Left colon (tissue), 2 donors: ENCODE measurements around the gene CHST13. TPM values are rescaled to one million over a fixed set of nuclear protein-coding genes. Genes with fewer than 3 reads are reported as not detected.

Experiments used
- ATAC-seq: fragments of 200-7000 bp; cut with Tn5 transposase; one replicate; pipeline ENCODE4 v1.9.1; 2020; ENCODE audit warnings: mild to moderate bottlenecking, moderate library complexity
- DNase-seq, 2 donors: peaks; one replicate each; pipeline ENCODE4 v3.0.0-alpha.2; 2020
- intact Hi-C, 2 donors: fragments of 100-400 bp; cut with DNase I in 1 of 2; cut with micrococcal nuclease in 1 of 2; formaldehyde crosslinking; loops; one replicate each; pipeline versions ENCODE4 v1.11.2 to v1.14.0; 2022; cut with DNase I, micrococcal nuclease
- total RNA-seq, 2 donors: library from RNA; stranded (reverse); fragmentation: NEBNext Ultra II Directional; extraction: Animal tissue kit (Norgen Biotek cat#: 25700); gene quantifications; one replicate each; pipeline ENCODE4 v1.2.1, GENCODE V29; 2021
- donor health status: DM: no; HTN: no; CAD: no.
- donor health status: DM: yes; HTN: yes; CAD: no.

Gene CHST13
- total RNA-seq, 2 donors from 2014 or later, result 1.8 to 4.3 TPM

DNA sequence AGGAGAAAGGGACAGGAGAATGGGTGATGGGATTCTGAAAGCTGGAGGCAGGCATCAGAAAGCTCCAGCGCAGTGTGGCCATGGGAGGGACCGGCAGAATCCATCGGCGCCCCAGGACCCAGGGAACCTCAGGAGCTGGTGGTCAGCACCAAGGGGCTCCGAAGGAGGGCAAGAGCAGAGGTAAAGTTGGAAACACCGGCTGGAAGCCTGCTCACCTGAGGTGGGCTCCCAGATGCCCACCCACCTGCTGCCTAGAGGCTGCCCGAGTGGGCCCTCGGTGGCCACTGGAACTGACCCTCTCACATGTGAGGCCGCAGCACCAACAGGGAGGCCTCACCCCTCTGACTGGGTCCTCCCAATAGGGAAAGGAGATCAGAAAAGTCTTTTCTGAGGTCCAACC is 38.0 kb upstream of the CHST13 start:
- no peak for DNase-seq
- intact Hi-C loops, result no loop called here
- no peak for ATAC-seq

DNA sequence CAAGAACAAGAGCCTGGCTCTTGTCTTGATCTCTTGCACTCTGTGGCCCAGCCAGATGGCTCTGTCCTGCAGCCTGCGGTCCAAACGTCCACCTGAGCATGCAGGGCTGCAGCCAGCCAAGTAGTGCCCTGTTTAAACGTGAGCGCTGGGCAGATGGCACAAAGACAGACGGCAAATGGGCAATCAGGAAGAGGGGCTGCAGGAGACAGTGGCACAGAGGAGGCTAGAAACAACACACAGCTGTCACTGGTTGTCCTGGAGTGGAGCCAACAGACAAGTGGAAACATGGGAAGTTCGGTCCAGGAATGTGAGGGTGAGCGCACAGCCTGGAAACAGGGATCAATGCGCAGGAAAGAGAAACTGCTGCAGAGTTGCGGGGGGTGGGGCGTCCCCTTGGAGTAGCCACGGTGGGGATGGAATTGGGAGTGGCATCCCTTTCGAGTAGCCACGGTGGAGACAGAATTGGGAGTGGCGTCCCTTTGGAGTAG is 37.6 kb upstream of the CHST13 start:
- DNase-seq (no peak), ATAC-seq (no peak)
- intact Hi-C loops, result no loop called here

DNA sequence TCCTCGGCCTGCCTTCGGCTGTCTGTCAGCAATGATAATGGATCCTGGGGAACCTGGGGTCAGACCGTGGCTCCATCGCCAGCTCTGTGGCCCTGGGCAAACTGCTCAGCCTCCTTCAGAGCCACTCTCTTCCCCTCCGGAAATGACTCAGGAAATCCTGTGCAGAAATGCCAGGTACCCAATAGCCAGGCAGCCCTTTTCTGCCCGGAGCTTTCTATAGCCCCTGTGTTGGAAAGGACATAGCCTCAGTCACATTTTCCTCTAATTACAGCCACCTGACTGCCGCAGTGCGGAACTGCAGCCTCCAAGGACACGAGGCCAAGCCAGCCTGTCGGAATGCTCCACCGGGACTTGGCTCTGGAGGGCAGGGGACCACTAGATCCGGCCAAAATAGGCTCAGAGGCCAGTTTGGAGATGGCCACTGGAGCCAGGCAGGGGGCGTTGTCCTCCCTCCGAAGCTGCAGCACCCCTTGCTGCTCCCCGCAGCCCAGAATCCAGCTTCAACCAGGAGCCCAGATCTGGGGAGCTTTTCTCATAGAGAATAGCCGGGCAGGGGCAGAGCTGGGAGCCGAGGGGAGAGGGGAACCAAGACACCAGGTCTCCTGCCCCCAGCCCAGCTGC is 36.7 kb upstream of the CHST13 start:
- DNase-seq, result no peak
- intact Hi-C loops, result no loop called here
- ATAC-seq, result no peak

DNA sequence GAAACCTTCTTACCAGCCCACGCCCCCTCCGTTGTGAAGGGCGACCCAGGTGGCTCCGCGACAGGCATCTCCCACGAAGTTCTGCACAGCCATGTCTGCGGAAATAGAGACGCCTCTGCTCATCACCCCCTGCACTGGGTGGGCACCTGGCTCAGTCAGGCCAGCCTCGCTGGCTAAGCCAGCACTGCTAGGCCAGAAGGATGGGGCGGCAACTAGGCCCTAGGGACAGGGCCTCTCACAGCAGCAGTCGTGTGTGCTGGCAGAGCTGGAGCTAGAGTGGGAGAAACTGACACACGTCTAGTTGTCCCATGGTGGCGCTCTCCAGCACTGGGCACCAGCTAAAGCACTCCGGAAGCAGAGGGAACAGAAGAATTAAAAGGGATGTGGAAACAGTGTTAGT is 35.8 kb upstream of the CHST13 start:
- ATAC-seq (no peak), DNase-seq (no peak)
- intact Hi-C loops, result no loop called here

DNA sequence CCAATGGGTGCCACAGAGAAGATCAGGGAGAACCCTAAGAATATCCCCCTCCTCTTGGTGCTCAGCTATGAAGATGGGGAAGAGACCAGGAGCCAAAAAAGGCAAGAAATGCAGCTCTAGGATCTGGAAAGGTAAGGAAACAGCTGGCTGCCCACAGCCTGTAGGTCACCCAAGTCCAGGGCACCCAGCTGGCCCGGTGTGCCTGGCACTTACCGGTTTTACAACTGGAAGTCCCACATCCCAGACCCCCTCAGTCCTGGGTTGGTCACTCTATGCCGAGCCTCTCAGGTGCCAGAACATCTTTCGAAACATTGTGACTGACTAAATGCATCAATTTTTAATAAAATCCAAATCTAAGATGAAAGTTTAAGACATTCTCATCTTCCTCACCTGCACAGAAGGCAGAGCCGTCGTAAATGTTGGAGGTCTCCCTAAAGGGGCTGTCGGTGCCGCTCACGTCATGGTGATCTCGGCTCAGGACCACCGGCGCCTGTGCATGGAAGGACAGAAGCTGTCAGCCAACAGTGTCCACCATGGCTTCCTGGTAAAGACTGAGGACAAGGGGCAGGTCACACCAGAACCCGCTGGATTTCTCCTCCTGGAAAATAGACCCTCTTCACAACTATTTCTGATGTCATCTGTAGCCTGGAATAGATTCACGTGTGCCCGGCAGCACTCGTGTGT is 34.9 kb upstream of the CHST13 start:
- ATAC-seq, result no peak
- intact Hi-C loops, result no loop called here

DNA sequence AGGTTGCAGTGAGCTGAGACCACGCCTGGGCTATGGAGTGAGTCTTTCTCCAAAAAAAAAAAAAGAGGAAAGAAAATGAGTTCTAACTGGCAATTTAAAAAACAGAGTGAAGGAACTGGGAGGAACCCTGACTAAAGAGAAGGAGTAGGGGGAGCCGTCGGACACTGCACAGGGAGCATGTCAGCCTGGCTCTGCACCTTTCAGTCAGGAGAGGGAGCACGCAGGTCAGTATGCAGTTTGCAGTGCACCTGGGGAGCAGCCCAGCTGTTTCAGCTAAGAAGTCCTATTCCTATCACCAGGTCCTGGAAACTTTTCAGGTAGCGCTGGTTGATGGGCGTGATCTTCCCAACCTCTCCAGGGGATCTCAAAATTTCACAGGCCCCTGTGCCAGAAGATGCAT is 33.3 kb upstream of the CHST13 start:
- DNase-seq (no peak), ATAC-seq (no peak)
- intact Hi-C loops, result no loop called here

More for the DNA sequence above, 34.9 kb upstream of the CHST13 start:
- DNase-seq, result no peak

DNA sequence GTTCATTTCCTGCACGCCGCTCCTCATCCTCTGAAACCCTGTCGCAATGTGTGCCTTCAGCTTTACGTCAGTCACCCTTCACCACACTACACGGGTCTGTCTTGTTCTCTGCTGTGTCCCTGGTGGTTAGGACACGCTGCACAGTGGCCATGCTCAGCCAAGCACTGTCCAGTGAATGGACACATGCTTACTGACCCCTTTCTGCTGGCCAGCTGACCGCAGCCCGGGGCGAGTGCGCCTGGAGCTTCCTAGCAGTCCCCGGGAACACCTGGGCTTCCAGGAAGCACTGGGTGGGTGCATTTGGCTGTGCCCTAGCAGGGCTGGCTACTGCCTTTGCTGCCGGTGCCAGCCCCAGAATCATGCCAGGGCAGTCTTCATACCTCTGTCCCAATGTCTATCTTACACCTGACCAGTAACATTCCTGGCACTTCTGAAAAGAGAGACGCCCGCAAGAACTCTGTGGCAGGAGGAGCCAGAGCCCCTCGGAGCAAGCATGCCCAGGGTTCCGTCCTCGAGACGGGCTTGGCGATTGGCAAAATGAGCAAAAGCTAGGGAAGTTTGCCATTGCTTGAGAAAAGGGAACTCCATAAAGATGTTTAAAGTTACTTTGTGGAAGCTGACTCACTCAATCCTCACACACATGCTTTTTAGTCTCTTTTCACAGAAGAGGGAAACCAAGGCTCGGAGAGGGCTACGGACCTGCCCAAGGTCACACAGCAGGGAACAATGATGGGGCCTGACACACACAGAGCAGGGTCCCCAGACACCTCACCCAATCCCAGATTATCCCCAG is 32.5 kb upstream of the CHST13 start:
- DNase-seq (no peak), ATAC-seq (no peak)
- intact Hi-C loops, result no loop called here

DNA sequence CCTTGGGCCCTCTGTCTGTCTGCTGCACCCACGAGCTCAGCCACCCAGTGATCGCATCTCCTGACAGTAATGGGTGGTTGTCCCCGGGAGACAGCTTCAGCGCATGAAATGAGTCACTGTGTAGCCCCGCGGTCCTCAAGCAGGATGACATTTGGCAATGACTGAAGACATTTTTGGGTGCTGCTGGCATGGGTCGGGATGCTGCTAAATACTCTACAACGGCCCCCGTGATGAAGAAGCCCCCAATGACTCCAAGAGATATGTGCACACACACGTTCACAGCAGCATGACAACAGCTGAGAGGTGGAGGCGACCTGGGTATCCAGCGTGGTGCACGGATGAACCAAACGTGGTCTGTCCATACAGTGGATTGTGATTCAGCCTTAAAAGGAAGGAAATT is 30.9 kb upstream of the CHST13 start:
- no peak for DNase-seq
- no peak for ATAC-seq
- intact Hi-C loops, result no loop called here

DNA sequence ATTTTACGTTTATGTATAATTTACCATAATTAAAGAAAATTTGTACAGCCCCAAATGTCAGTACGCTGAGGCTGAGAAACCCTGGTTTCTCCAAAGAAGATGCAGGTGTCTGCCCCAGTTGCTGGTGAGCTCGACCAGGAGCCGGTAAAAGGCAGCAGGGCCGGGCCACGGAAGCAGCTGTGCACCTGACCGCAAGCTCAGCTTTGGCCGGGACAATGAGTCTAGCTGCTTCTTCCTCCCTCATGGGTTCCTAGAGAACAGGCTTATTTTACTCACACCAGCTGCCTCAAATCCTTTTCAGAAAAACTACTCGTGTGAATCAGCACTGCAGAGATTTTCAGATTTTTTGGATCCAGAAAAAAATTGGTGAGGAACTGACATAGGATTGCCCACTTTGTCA is 30.2 kb upstream of the CHST13 start:
- ATAC-seq (no peak), DNase-seq (no peak)
- intact Hi-C loops, result no loop called here

DNA sequence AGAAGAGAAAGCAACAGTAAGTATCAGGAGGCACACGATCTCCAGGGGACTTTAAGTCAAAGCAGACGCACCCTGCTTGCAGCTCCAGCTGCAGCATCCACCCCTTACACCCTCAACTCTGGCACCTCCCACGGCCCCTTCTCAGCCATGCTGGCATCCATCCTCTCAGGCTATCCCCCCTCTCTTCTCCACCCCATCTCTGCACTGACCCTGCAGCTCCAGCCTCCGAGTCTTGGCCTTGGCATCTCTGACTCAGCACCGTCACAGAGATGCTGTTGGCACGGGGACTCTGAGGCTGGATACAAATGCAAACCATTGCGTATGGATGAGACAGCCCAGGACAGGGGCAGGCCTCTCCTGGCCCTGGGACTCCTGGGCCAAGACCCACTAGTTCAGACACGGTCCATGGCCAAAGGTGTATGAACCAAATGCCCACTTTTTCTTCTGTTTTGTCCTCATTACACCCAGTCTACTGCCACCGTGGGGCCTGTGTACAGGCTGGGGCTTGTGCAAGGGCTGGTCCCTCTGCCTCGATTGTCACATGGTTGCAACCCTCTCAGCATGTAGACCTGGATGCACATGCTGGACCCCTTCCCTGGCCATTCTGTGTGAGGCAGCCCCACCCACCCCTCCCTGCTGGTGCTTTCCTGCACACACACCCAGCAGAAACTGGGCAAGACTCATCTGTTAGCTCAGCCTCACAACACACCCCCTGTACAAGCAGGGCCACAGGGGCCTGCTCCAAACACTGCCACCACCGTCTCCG is 29.6 kb upstream of the CHST13 start:
- intact Hi-C loops, result no loop called here
- ATAC-seq (no peak), DNase-seq (no peak)

DNA sequence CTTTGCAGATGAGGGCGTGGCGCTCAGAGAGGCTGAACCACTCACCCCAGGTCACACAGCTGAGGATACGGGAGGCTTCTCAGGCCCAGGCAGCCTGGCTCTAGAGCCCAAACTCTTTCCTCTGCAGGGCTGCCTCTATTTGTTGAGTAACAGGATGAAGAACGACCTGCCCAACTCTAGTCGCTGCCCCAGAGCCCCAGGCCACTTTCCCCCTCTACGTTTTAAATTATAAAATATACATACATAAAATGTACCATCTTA is 29.1 kb upstream of the CHST13 start:
- ATAC-seq (no peak), DNase-seq (no peak)
- intact Hi-C loops, result no loop called here

DNA sequence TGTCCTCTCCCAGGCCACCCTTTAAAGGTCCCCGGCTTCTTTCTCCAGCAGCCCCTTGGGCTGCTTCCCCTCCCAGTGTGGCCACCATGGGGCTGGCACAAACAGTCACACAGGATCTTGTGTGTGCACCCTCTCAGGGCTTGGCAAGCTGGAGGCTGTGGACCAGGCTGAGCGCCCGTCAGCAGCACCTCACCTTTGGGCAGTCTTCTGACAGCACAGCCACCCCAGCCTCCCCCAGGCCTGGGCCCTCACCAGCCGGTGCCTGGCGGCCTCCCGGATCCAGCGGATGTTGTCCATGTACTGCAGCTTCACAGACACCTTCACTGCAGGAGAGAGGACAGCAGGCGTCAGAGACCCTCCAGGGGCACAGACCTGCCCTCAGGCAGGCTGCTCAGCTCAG is 28.2 kb upstream of the CHST13 start:
- no peak for ATAC-seq
- intact Hi-C loops, result no loop called here
- no peak for DNase-seq

DNA sequence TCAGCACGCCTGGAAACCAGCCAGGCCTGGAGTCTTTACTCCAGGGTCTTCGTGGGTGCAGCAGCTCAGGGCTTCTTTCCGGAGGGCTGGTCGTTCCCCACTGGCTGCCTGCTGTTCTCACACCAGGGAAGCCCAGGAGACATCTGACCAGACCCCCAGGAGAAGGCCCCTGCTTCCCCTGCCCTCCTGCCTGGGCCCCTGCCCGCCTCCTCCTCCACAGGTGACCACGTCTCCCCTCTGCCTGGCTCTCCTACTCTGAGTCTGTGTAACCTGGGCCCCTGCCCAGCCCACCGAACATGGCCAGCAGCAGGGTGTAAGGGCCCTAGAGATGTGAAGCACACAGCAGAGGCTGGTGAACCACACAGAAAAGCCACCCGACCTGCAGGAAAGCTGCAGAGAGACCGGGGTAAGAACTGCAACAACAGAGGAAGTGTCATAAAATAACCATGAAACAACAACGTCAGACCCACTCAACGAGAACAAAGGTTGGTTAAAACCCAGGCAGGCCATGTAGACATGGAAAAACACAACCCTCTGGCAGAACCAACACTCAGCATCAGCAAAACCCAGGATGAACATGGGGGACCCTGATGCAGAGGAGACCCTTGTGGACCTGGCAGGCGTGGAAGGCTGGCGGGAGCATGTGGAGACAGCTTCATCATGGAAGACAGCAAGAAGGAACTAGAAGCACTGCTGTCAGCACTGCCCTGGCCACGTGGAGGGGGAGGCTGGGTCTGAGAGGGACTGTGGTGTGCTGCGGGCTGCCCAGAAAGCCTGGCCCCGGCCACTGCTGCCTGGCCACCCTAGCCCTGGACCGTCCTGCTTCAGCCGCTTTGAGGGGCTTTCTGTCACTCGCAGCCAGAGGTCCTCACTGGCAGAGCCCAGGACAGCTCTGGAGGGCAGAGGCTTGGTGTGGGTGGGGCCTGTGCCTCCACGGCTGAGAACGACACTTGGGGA is 26.8 kb upstream of the CHST13 start:
- DNase-seq (no peak), ATAC-seq (no peak)
- intact Hi-C loops, result no loop called here

DNA sequence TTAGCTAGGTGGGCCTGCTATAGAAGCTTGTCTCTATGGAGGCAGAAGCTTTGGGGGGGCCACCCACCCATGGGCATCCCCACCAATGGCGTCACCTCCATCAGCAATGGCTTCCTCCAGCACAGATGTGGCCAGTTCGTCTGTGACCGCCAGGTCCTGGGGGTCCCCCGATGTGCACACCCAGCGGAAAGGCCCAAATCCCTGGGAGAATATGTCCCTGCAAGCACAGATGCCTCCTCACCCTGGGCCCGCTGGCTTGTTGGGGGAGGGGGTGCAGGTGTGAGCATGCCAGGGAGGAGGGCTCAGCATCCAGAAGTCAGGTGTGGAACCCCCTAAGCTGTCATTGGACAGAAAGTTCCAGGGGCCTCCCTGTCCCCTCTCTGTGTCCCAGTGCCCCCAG is 26.0 kb upstream of the CHST13 start:
- intact Hi-C loops, result no loop called here
- no peak for DNase-seq
- no peak for ATAC-seq

DNA sequence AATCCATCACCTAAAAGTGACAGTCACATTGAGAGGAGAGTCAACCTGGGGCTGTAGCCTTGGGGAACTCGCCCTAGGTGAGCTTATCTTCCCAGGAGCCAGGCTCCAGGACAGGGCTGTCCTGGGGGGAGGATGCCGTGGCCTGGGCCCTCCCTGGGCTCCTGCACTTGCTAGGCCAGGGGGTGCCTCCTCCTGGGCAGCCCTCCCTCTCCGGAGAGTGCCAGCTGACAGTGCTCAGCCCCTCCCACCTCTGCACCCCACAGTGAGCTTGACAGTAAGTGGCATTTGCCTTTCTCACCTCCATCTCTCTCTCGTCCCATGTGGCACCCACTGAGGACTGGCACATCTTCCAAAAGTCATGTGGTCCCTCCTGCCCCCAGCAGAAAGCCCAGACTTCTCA is 25.5 kb upstream of the CHST13 start:
- ATAC-seq, result no peak
- DNase-seq, result no peak
- intact Hi-C loops, result no loop called here

DNA sequence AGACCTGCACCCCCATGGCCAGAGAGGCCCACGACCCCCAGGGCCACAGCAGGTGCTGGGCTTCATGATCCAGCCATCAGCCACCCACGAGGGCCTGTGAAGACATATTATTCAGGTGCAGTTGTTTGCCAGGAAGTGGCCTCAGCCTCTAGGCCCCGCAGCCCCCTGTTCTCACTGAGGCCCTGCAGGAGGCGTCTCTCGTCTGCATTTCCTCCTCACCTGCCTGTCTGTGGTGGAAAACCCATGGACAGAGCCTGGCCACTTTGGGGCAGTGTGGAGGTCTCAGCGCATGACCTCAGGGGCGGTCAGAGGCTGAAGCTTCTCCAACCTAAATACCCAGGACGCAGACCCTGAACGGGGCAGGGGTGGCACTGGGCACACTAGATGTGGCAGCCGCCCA is 25.0 kb upstream of the CHST13 start:
- intact Hi-C loops, result no loop called here
- ATAC-seq, result no peak
- DNase-seq, result no peak

DNA sequence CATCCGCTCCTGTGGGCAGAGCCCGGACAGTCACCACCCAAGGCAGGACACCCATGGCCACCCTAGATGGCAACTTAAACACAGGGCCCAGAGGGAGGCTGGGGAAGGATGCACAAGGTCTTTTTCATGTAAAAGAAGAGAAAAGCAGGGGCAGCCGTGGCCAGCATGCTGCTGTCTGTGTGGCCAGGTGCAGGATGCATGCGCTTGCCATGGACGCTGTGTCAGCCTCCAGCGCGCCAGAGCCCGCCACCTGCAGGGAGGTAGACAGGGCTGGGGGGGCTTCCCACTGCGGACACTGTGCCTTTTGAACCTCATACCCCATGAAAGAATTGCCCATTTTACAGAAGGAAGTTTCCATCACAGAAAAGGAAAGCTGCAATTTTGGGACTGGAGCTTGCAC is 24.6 kb upstream of the CHST13 start:
- intact Hi-C loops, result no loop called here
- ATAC-seq (no peak), DNase-seq (no peak)

DNA sequence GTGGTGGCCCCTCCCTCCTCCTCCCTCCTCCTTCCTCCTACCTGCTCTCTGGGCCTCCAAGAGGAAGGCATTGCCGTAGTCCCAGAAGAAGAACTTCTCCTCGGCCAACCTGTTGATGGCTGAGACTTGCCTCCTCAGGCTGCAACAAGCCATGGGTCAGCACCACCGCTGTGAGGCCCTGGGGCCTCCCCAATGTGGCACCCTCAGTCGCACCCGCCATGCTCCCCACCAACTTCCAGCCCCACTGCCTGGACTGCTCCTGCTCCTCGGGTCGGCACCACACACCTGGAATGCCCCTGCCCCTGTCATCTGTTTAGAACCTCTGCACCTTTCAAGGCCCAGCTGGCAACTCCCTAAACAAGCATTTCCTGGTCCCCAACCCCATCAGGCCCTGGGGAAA is 23.9 kb upstream of the CHST13 start:
- ATAC-seq, result no peak
- intact Hi-C loops, result no loop called here
- DNase-seq, result no peak

DNA sequence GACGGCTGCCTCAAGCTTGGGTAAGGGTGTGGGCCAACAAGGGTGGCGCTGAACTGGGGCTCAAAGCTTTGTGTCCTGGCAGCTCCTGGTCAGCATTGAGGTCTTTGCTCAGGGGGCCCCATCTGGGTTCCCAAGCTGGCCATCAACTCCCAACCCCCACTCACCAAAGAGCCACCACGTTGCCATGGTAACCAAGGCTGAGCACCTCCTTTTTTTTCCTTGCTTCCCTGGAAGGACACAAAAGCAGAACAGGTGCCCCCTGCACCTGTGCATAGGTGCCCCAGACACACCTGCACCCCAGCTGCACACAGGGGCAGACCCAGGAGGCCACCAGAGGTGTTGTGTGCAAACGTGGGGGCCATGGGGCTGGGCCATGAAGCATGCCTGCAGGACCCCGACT is 22.9 kb upstream of the CHST13 start:
- ATAC-seq (no peak), DNase-seq (no peak)
- intact Hi-C loops, result no loop called here
